Lower leg skin (tissue), 3 donors: ENCODE measurements around the gene MYCL.

Experiments used
- CTCF ChIP-seq, 3 donors: fragments of 450-650 bp; IDR thresholded peaks; one replicate each; pipeline ENCODE4 v1.5.1; 2016; ENCODE audit warnings: antibody characterized with exemption in 3 of 3, mild to moderate bottlenecking in 3 of 3, moderate library complexity in 2 of 3
- POLR2A ChIP-seq, 2 donors: fragments of 450-650 bp; IDR thresholded peaks; one replicate each; pipeline ENCODE4 v1.6.1; 2016 to 2017; ENCODE audit warnings: antibody characterized with exemption in 2 of 2, mild to moderate bottlenecking in 1 of 2, moderate library complexity in 1 of 2

DNA sequence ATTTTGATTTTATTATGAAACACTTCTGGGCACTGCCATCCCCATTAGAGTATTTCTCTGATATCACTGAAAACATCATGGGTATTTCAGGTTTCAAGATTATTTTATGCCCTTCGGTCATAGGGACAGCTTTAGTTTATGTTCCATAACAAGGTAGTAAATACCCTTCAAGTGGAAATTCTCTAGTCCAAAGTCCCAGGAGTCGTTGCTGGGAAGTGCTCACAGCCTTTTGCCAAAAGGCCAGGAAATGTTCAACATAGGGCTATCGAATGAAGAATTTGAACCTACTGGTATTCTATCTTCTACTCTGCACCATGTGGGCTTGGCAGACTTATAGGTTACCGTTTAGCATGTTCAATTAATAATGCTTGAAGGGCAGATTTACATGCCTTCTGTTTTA lies 45.5 kb upstream of the MYCL start:
- TF ChIP-seq CTCF (IDR thresholded peaks at IDR 0.05) (no peak), POLR2A (IDR thresholded peaks at IDR 0.05) (no peak)
